Panc1 (cell line): ENCODE measurements around the gene ZRANB3. TPM values are rescaled to one million over a fixed set of nuclear protein-coding genes. Genes with fewer than 3 reads are reported as not detected.

Source experiments
- ATAC-seq: fragments of 200-7000 bp; cut with Tn5 transposase; 2 replicates; pipeline ENCODE4 v1.9.1; 2020; ENCODE audit warnings: mild to moderate bottlenecking, moderate library complexity
- BruUV-seq: library from RNA; stranded (reverse); fragments of 400-500 nt; replicated peaks from 2 replicates; lab custom pipeline; 2021; lab: Mats Ljungman, UMichigan
- CTCF ChIA-PET: fragments of 300-600 bp; sonication (Branson Sonifier 250); formaldehyde crosslinking; loops from one replicate; lab custom pipeline; 2022; ENCODE audit warnings: antibody characterized with exemption; lab: Charles Lee
- POLR2A ChIA-PET: fragments of 300-600 bp; sonication (Branson Sonifier 250); formaldehyde crosslinking; loops from one replicate; lab custom pipeline; 2022; ENCODE audit warnings: antibody characterized with exemption; lab: Charles Lee
- DNase-seq: peaks from one replicate; pipeline ENCODE4 v3.0.0-alpha.2; 2010; ENCODE audit warnings: low read depth, low spot score
- H3K27ac ChIP-seq: 2 replicates; pipeline ENCODE4 v1.5.1; 2011; ENCODE audit warnings: mild to moderate bottlenecking, low read length, inconsistent platforms
- H3K27me3 ChIP-seq: fragments of 200-500 bp; sonication (Bioruptor generic); 2 replicates; pipeline ENCODE4 v1.6.0; 2014; ENCODE audit warnings: low read length, inconsistent platforms; ENCODE audit not compliant: control insufficient read depth, insufficient read depth
- H3K36me3 ChIP-seq: fragments of 200-500 bp; sonication (Bioruptor generic); 2 replicates; pipeline ENCODE4 v1.5.1; 2014; ENCODE audit warnings: inconsistent platforms, mild to moderate bottlenecking, low read length, moderate library complexity; ENCODE audit not compliant: control insufficient read depth, insufficient read depth
- H3K4me1 ChIP-seq: 2 replicates; pipeline ENCODE4 v1.5.1; 2011; ENCODE audit warnings: inconsistent platforms, mild to moderate bottlenecking, low read length, moderate library complexity; ENCODE audit not compliant: control insufficient read depth, insufficient read depth
- H3K4me3 ChIP-seq, 2 experiments: 2 replicates each; pipeline ENCODE4 v1.5.1; 2011 to 2012; ENCODE audit warnings: low read depth in 2 of 2, low read length in 2 of 2, mild to moderate bottlenecking in 2 of 2, inconsistent platforms in 1 of 2, moderate library complexity in 1 of 2
- H3K9me3 ChIP-seq: fragments of 200-500 bp; sonication (Bioruptor generic); 2 replicates; pipeline ENCODE4 v1.5.1; 2014; ENCODE audit warnings: low read depth, mild to moderate bottlenecking, inconsistent platforms, low read length, moderate library complexity; ENCODE audit not compliant: control insufficient read depth, insufficient read depth
- CTCF ChIP-seq: fragments of 450-650 bp; IDR thresholded peaks from 2 replicates; pipeline ENCODE4 v1.5.1; 2017; ENCODE audit warnings: mild to moderate bottlenecking
- POLR2AphosphoS5 ChIP-seq: IDR thresholded peaks from 2 replicates; pipeline ENCODE4 v1.6.1; 2012; ENCODE audit warnings: mild to moderate bottlenecking, low read depth, low read length, moderate library complexity
- REST ChIP-seq, 2 experiments: IDR thresholded peaks; 2 replicates each; pipeline ENCODE4 v1.6.1; 2011 to 2012; ENCODE audit warnings: low read depth in 2 of 2, control low read depth in 1 of 2, low read length in 1 of 2, mild to moderate bottlenecking in 1 of 2, moderate library complexity in 1 of 2; ENCODE audit not compliant: insufficient read depth in 1 of 2
- SIN3A ChIP-seq: IDR thresholded peaks from 2 replicates; pipeline ENCODE4 v1.6.1; 2012; ENCODE audit warnings: low read depth, mild to moderate bottlenecking, low read length, moderate library complexity, borderline replicate concordance; ENCODE audit not compliant: insufficient read depth
- TCF7L2 ChIP-seq: IDR thresholded peaks from 2 replicates; pipeline ENCODE4 v1.6.1; 2011; ENCODE audit warnings: mild to moderate bottlenecking, low read depth, low read length, inconsistent platforms
- in situ Hi-C: cut with HindIII; loops from 2 replicates; pipeline ENCODE4 v1.10.0; 2016; ENCODE audit warnings: low sequenced_read_pairs, low pct_unique_long_range_greater_than_20kb
- intact Hi-C: fragments of 100-400 bp; cut with micrococcal nuclease; formaldehyde crosslinking; loops from one replicate; pipeline ENCODE4 v1.10.0; 2022; ENCODE audit not compliant: unreplicated experiment
- total RNA-seq: library from RNA; stranded (reverse); gene quantifications from one replicate; pipeline ENCODE4 v1.2.1, GENCODE V29; 2021; ENCODE audit not compliant: unreplicated experiment

Gene ZRANB3
- total RNA-seq, 1 experiment from 2014 or later = 11.7 TPM

- Histone ChIP-seq H3K27ac (no peak overlapping the region), H3K36me3 (peaks cover 6% of the 10 kb centered on the region; the same call in 1 of the 2 replicates), H3K4me3 (no peak overlapping the region), H3K4me1 (no peaks in the 10 kb centered on the region), H3K27me3 (no peaks in the 10 kb centered on the region), H3K9me3 (no peaks in the 10 kb centered on the region)
- no peak for ATAC-seq
- intact Hi-C loops (no loop called here), in situ Hi-C loops (no loop called here)
- ChIA-PET POLR2A (no interaction called here), CTCF (no interaction called here)
- TF ChIP-seq CTCF = no peak
- TF ChIP-seq REST (IDR thresholded peaks at IDR 0.05; ENCODE audit: insufficient read depth in 1 of 2, low read depth in 2 of 2, low read length in 1 of 2) = no peak
- no peak for TF ChIP-seq TCF7L2
- TF ChIP-seq POLR2AphosphoS5 = no peak
- TF ChIP-seq SIN3A = no peak
- no peak for DNase-seq
- no TSS peak for BruUV-seq
Measured at GRCh38 chr2:135097532-135098231, 433.3 kb downstream of the ZRANB3 start.

- in situ Hi-C loops = no loop called here
- no peak overlapping the region for H3K27ac ChIP-seq
- TF ChIP-seq TCF7L2 (no peak), POLR2AphosphoS5 (no peak), REST (IDR thresholded peaks at IDR 0.05; ENCODE audit: insufficient read depth in 1 of 2, low read depth in 2 of 2, low read length in 1 of 2) (no peak), SIN3A (no peak), CTCF (no peak)
- H3K4me3 ChIP-seq = no peak overlapping the region
- DNase-seq (no peak), ATAC-seq (no peak)
- POLR2A ChIA-PET = no interaction called here
- CTCF ChIA-PET = no interaction called here
- H3K27me3 ChIP-seq = no peaks in the 10 kb centered on the region
- H3K36me3 ChIP-seq = peaks cover 6% of the 10 kb centered on the region; the same call in 1 of the 2 replicates
- intact Hi-C loops = no loop called here
- no peaks in the 10 kb centered on the region for H3K9me3 ChIP-seq
- H3K4me1 ChIP-seq = no peaks in the 10 kb centered on the region
- BruUV-seq = no TSS peak
Measured at GRCh38 chr2:135096665-135097446, 434.2 kb downstream of the ZRANB3 start.
